Thymus (tissue), 14 donors: ENCODE data around the gene KIF21A. TPM values are rescaled to one million over a fixed set of nuclear protein-coding genes. Genes with fewer than 3 reads are reported as not detected.
A peak's percentile ranks its signal among the peaks of the same experiment; 100 is the strongest.
"Not testable (repeated sequence)": the region's sequence is repeated elsewhere in the genome, so short reads cannot be mapped to it uniquely, and the experiment has no call there.

Source experiments
- DNase-seq, 9 donors: peaks; one replicate each; pipeline ENCODE4 v3.0.0-alpha.2; 2013; ENCODE audit warnings: low spot score in 9 of 9, low read depth in 6 of 9, missing footprints in 1 of 9
- H3K27ac ChIP-seq, 2 donors: one replicate each; pipeline ENCODE4 v1.5.1; 2013; ENCODE audit warnings: control low read depth in 1 of 2, low read depth in 1 of 2, low read length in 1 of 2, mild to moderate bottlenecking in 1 of 2, moderate library complexity in 1 of 2
- H3K27me3 ChIP-seq, 2 donors: one replicate each; pipeline ENCODE4 v1.5.1; 2013; ENCODE audit warnings: low read length in 1 of 2; ENCODE audit not compliant: control insufficient read depth in 2 of 2, insufficient read depth in 1 of 2
- H3K36me3 ChIP-seq, 2 donors: one replicate each; pipeline ENCODE4 v1.5.1; 2013; ENCODE audit warnings: low read length in 1 of 2, mild to moderate bottlenecking in 1 of 2, moderate library complexity in 1 of 2; ENCODE audit not compliant: control insufficient read depth in 2 of 2, insufficient read depth in 2 of 2
- H3K4me1 ChIP-seq, 2 donors: one replicate each; pipeline ENCODE4 v1.5.1; 2013; ENCODE audit warnings: low read length in 2 of 2; ENCODE audit not compliant: control insufficient read depth in 2 of 2, insufficient read depth in 2 of 2
- H3K4me3 ChIP-seq, 2 donors: one replicate each; pipeline ENCODE4 v1.5.1; 2013; ENCODE audit warnings: low read length in 2 of 2, control low read depth in 1 of 2, mild to moderate bottlenecking in 1 of 2
- H3K9me3 ChIP-seq, 2 donors: one replicate each; pipeline ENCODE4 v1.5.1; 2013; ENCODE audit warnings: low read length in 1 of 2, mild to moderate bottlenecking in 1 of 2; ENCODE audit not compliant: control insufficient read depth in 2 of 2, insufficient read depth in 1 of 2
- WGBS: extraction: QIAGEN DNeasy Blood & Tissue Kit; methylation state at CpG from one replicate; pipeline ENCODE4 v1.1.7; 2013; 5-methylcytosine and 5-hydroxymethylcytosine counted together
- long read RNA-seq, 10 donors: transcript quantifications; one replicate each; lab custom pipeline, GENCODE V29; 2026
- polyA plus RNA-seq: library from polyadenylated mRNA; stranded (reverse); fragments of 200-250 nt; gene quantifications from one replicate; pipeline ENCODE4 v1.2.3, GENCODE V29; 2013
- total RNA-seq: library from RNA; stranded (reverse); fragments of 120-200 nt; gene quantifications from one replicate; pipeline ENCODE4 v1.2.4, GENCODE V29; 2013
- donor health status: healthy.

Gene KIF21A, protein sequence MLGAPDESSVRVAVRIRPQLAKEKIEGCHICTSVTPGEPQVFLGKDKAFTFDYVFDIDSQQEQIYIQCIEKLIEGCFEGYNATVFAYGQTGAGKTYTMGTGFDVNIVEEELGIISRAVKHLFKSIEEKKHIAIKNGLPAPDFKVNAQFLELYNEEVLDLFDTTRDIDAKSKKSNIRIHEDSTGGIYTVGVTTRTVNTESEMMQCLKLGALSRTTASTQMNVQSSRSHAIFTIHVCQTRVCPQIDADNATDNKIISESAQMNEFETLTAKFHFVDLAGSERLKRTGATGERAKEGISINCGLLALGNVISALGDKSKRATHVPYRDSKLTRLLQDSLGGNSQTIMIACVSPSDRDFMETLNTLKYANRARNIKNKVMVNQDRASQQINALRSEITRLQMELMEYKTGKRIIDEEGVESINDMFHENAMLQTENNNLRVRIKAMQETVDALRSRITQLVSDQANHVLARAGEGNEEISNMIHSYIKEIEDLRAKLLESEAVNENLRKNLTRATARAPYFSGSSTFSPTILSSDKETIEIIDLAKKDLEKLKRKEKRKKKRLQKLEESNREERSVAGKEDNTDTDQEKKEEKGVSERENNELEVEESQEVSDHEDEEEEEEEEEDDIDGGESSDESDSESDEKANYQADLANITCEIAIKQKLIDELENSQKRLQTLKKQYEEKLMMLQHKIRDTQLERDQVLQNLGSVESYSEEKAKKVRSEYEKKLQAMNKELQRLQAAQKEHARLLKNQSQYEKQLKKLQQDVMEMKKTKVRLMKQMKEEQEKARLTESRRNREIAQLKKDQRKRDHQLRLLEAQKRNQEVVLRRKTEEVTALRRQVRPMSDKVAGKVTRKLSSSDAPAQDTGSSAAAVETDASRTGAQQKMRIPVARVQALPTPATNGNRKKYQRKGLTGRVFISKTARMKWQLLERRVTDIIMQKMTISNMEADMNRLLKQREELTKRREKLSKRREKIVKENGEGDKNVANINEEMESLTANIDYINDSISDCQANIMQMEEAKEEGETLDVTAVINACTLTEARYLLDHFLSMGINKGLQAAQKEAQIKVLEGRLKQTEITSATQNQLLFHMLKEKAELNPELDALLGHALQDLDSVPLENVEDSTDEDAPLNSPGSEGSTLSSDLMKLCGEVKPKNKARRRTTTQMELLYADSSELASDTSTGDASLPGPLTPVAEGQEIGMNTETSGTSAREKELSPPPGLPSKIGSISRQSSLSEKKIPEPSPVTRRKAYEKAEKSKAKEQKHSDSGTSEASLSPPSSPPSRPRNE (N-terminal part only)
- total RNA-seq (2.1 TPM), polyA plus RNA-seq (5.0 TPM)
- long read RNA-seq, donor 1 = 0 reads
- long read RNA-seq, donor 2 = 0 reads
- long read RNA-seq, donor 3 = 0 reads
- long read RNA-seq, donor 4 = 0 reads
- long read RNA-seq, donor 5 = 0 reads
- long read RNA-seq, donor 6 = 0 reads
- long read RNA-seq, donor 7 = 0 reads
- long read RNA-seq, donor 8 = 0 reads
- long read RNA-seq, donor 9 = 0 reads
- long read RNA-seq, donor 10 = 0 reads

DNA sequence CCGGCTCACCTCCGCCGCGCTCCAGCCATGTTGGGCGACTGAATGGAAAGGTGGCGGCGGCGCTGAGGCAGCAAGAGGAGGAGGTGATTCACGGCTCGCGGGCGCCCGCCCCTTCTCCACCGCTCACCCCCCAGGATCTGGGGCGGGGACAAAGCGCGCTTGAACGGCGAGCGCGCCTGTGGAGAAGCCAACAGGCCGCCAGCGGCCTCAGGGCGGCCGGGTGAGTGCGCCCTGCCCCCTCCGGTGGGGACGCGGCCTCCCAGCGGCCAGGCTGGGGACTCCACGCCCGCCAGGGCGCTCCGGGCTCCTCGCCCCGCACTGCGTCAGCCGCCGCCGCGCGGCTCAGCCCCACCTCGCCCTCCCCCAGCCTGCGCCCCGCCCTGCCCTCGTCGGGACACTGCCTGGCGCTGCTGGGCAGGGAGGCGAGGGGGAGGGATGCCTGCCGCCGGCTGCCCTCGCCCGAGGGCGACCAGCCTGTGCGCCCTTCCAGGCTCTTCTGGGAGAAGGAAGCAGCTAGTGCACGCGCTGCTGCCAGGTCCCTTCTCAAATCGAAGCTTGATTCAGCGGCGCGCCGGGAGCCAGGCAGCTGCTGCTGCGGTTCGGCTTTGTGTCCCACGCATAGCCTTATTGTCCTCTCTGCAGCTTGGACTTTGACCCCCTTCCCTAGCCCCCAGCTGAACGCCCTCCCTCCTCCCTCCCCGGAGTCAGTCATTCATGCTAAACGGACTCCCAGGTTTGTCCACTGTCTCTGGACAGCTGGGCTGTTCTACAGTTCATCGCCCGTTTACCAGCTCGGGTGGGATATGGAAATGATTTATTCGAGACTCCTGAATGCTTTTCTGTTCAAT, at the start of gene KIF21A:
KIF21A (minus strand) TSS at position 40 of the 848 bp plus-strand sequence. CDS start 150 bp downstream, outside the sequence.
- peaks cover 18 to 36% of the 10 kb centered on the region in 2 donors for H3K27me3 ChIP-seq
- H3K4me3 ChIP-seq = peak within 1 kb of the TSS; percentile 18 to 51
- H3K9me3 ChIP-seq = no peaks in the 10 kb centered on the region
- H3K4me1 ChIP-seq = peaks cover 0 to 2% of the 10 kb centered on the region in 2 donors
- no peaks in the 10 kb centered on the region for H3K36me3 ChIP-seq
- peak within 1 kb of the TSS in 1 of 2 donors; percentile 53 for H3K27ac ChIP-seq
- DNase-seq = peak in 6 of 9 donors; percentile 1 to 30 (median 16)
- 2% methylated on average over 72 of the region's 72 CpGs for WGBS

DNA sequence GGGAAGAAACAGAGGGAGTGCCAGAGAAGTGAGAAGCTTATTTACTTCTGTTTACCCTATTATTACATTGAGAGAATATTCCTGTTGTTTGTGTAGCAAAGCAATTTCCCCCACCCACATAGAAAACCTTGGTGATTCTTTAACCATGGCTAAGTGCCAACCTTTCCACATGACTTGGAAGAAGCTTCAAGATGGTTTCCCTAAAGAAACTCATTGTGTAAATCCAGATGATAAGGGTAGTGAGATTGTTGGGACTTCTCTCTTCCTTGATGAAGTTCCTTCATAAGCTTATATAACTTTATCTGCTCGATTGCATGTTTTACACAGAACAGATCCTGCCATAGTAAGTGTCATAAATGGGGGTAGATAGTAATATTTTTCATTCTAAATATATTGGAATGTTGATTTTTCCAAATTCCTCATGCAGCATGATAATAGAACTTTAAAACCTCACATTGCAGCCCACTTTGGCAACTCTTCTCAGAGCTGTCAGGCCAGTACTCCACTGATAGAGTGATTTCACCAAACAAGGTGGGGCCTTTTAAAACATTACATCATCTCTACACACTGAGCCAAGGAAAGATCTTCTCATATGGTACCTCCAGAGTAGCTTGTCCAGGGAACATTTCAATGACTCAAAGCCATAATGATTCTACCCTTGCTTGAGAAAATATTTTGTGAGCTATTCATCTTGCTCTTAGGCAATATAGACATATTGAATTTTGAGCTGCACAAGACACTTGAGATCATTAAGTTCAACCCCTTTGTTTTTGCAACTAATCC, 47.8 kb upstream of the KIF21A start:
- no peak for DNase-seq
- Histone ChIP-seq H3K27ac (no peak overlapping the region), H3K4me1 (no peaks in the 10 kb centered on the region), H3K9me3 (no peaks in the 10 kb centered on the region), H3K36me3 (no peaks in the 10 kb centered on the region), H3K27me3 (no peaks in the 10 kb centered on the region), H3K4me3 (no peak overlapping the region)
- 93% methylated on average over 1 of the region's 1 CpG for WGBS

DNA sequence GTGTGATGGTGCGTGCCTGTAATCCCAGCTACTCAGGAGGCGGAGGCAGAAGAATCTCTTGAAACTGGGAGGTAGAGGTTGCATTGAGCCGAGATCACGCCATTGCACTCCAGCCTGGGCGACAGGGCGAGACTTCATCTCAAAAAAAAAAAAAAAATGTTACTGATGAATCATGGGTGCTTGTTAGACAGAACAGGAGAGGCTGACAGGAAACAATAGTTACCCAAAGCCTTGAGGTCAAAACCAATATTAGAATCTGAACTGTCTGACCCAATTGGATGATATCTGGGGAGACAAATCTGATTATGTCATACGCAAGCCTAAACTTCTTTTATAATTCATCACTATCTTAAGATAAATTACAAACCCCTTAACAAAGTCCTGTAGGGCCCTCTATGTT, 40.7 kb upstream of the KIF21A start:
- Histone ChIP-seq H3K4me1 (no peaks in the 10 kb centered on the region), H3K27ac (no peak overlapping the region), H3K4me3 (no peak overlapping the region), H3K9me3 (no peaks in the 10 kb centered on the region), H3K36me3 (no peaks in the 10 kb centered on the region), H3K27me3 (no peaks in the 10 kb centered on the region)
- WGBS = 88% methylated on average over 7 of the region's 7 CpGs
- no peak for DNase-seq

DNA sequence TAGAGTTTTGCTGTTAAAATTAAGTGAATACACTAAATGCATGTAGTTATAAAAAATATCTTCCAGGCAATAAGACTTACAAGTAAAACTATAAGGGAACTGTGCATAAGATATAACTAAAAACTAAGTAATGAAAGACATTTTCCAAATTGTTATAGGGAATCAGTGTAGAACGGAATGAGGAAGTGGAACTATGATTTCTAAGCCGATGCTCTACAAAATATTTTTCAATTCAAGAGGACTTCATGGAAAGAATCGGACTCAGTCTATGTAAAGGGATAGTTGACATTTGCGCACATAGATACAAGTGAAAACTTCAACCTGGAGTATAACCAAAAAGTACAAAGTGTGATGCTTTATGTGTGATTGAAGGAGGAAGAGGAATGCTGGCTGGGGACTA, 40.1 kb upstream of the KIF21A start:
- 89% methylated on average over 4 of the region's 4 CpGs for WGBS

DNA sequence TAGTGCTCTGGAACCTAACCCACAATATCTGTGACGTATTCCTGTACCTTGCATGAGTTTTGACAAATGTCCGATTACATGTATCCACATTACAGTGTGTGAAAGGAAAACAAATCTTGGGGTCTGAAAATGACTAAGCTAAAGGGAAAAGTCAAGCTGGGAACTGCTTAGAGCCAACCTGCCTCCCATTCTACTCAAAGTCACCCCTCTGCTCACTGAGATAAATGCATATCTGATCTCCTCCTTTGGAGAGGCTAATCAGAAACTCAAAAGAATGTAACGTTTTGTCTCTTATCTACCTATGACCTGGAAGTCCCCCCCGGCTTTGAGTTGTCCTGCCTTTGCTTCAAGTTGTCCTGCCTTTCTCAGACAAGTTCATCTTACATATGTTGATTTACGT, 34.0 kb upstream of the KIF21A start:
- no peak overlapping the region for H3K27ac ChIP-seq
- H3K4me1 ChIP-seq = no peaks in the 10 kb centered on the region
- H3K36me3 ChIP-seq = no peaks in the 10 kb centered on the region
- no peak for DNase-seq
- no peaks in the 10 kb centered on the region for H3K27me3 ChIP-seq
- no peak overlapping the region for H3K4me3 ChIP-seq
- no peaks in the 10 kb centered on the region for H3K9me3 ChIP-seq
- 94% methylated on average over 5 of the region's 5 CpGs for WGBS

More for the DNA sequence above, 40.1 kb upstream of the KIF21A start:
- no peaks in the 10 kb centered on the region for H3K4me1 ChIP-seq
- H3K27me3 ChIP-seq = no peaks in the 10 kb centered on the region
- no peaks in the 10 kb centered on the region for H3K36me3 ChIP-seq
- no peaks in the 10 kb centered on the region for H3K9me3 ChIP-seq
- DNase-seq = no peak
- no peak overlapping the region for H3K27ac ChIP-seq
- no peak overlapping the region for H3K4me3 ChIP-seq

DNA sequence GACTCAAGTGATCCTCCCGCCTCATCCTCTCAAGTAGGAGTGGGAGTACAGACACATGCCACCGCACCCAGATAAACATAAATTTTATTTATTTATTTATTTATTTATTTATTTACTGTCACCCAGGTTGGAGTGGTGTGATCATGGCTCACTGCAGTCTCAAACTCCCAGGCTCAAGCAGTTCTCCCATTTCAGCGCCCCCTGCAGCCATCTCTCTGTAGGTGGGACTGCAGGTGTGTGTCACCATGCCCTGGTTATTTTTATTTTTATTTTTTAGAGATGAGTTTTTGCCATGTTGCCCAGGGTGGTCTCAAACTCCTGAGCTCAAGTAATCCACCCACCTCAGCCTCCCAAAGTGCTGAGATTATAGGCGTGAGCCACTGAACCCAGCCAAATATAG, 33.2 kb upstream of the KIF21A start:
- 98% methylated on average over 4 of the region's 4 CpGs for WGBS
- H3K27me3 ChIP-seq = no peaks in the 10 kb centered on the region
- H3K36me3 ChIP-seq = no peaks in the 10 kb centered on the region
- no peak overlapping the region for H3K27ac ChIP-seq
- DNase-seq = no peak
- H3K9me3 ChIP-seq = no peaks in the 10 kb centered on the region
- no peaks in the 10 kb centered on the region for H3K4me1 ChIP-seq
- no peak overlapping the region for H3K4me3 ChIP-seq

DNA sequence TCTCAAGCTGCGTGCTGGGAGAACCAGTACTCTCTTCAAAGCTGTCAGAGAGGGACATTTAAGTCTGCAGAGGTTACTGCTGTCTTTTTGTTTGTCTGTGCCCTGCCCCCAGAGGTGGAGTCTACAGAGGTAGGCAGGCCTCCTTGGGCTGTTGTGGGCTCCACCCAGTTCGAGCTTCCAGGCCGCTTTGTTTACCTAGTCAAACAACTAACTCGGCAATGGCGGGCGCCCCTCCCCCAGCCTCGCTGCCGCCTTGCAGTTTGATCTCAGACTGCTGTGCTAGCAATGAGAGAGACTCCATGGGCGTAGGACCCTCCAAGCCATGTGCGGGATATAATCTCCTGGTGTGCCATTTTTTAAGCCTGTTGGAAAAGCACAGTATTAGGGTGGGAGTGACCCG, 32.2 kb upstream of the KIF21A start:
- not testable (repeated sequence) for H3K4me1 ChIP-seq, H3K27me3 ChIP-seq, H3K9me3 ChIP-seq, H3K4me3 ChIP-seq, H3K27ac ChIP-seq, DNase-seq, H3K36me3 ChIP-seq
- WGBS = 91% methylated on average over 11 of the region's 11 CpGs
